ENCODE data around the gene SYNPO2.
"Not testable (repeated sequence)": the region's sequence is repeated elsewhere in the genome, so short reads cannot be mapped to it uniquely, and the experiment has no call there.

The SYNPO2 gene

GRCh38 chr4:119003001-119003400 lies 114.3 kb downstream of the SYNPO2 start:
- DNase-seq, result not testable (repeated sequence)

GRCh38 chr4:119005928-119006460 lies 117.3 kb downstream of the SYNPO2 start:
- no peak for DNase-seq

GRCh38 chr4:119008761-119009160 lies 120.1 kb downstream of the SYNPO2 start:
- no peak for DNase-seq

- not testable (repeated sequence) for DNase-seq
These were observed 121.6 kb downstream of the SYNPO2 start for GRCh38 chr4:119010221-119010620.

GRCh38 chr4:119010909-119011606 lies 122.4 kb downstream of the SYNPO2 start:
- no peak for DNase-seq

- DNase-seq, result no peak
These were observed 122.9 kb downstream of the SYNPO2 start for GRCh38 chr4:119011607-119011988.

- no peak for DNase-seq
These were observed 126.0 kb downstream of the SYNPO2 start for GRCh38 chr4:119014658-119015057.

GRCh38 chr4:119016636-119017035 lies 128.0 kb downstream of the SYNPO2 start:
- no peak for DNase-seq

- DNase-seq, result no peak
These were observed 129.0 kb downstream of the SYNPO2 start for GRCh38 chr4:119017636-119018035.

GRCh38 chr4:119020158-119020557 lies 131.5 kb downstream of the SYNPO2 start:
- no peak for DNase-seq

GRCh38 chr4:119022520-119022919 lies 133.9 kb downstream of the SYNPO2 start:
- DNase-seq, result not testable (repeated sequence)

- DNase-seq, result no peak
These were observed 135.4 kb downstream of the SYNPO2 start for GRCh38 chr4:119024102-119024501.

- DNase-seq, result no peak
These were observed 136.8 kb downstream of the SYNPO2 start for GRCh38 chr4:119025420-119025819.

GRCh38 chr4:119025916-119026661 lies 137.4 kb downstream of the SYNPO2 start:
- DNase-seq, result no peak

- no peak for DNase-seq
These were observed 138.2 kb downstream of the SYNPO2 start for GRCh38 chr4:119026662-119027444.

- no peak for DNase-seq
These were observed 139.2 kb downstream of the SYNPO2 start for GRCh38 chr4:119027811-119028210.

GRCh38 chr4:119028296-119028695 lies 139.6 kb downstream of the SYNPO2 start:
- DNase-seq, result no peak

GRCh38 chr4:119029847-119030535 lies 141.3 kb downstream of the SYNPO2 start:
- DNase-seq, result no peak

- DNase-seq, result no peak
These were observed 141.9 kb downstream of the SYNPO2 start for GRCh38 chr4:119030536-119030890.

- DNase-seq, result no peak
These were observed 142.6 kb downstream of the SYNPO2 start for GRCh38 chr4:119031218-119031617.

- DNase-seq, result no peak
These were observed 144.4 kb downstream of the SYNPO2 start for GRCh38 chr4:119032921-119033685.

Measured in activated gamma-delta T cell (primary cell).